Fibroblast of lung (primary cell): ENCODE measurements around the gene PRX. TPM values are rescaled to one million over a fixed set of nuclear protein-coding genes. Genes with fewer than 3 reads are reported as not detected.

Experiments used
- DNase-seq, 2 donors: peaks; one replicate each; pipeline versions ENCODE4 v3.0.0 to v3.0.0-alpha.2; 2010; ENCODE audit warnings: low read depth in 2 of 2
- H2AFZ ChIP-seq: 2 replicates; pipeline ENCODE4 v1.5.1; 2012; ENCODE audit warnings: low read length, control low read depth, inconsistent platforms
- H3K27ac ChIP-seq: 2 replicates; pipeline ENCODE4 v1.5.1; 2011; ENCODE audit warnings: low read length, control low read depth; ENCODE audit not compliant: insufficient read depth
- H3K27me3 ChIP-seq: 2 replicates; pipeline ENCODE4 v1.5.1; 2011; ENCODE audit warnings: mild to moderate bottlenecking, low read length; ENCODE audit not compliant: control insufficient read depth, insufficient read depth
- H3K36me3 ChIP-seq: 2 replicates; pipeline ENCODE4 v1.5.1; 2011; ENCODE audit warnings: low read length; ENCODE audit not compliant: control insufficient read depth, insufficient read depth
- H3K4me1 ChIP-seq: 2 replicates; pipeline ENCODE4 v1.5.1; 2011; ENCODE audit warnings: low read length; ENCODE audit not compliant: control insufficient read depth, insufficient read depth; ENCODE audit errors: extremely low read depth
- H3K4me2 ChIP-seq: 2 replicates; pipeline ENCODE4 v1.5.1; 2011; ENCODE audit warnings: low read length, control low read depth; ENCODE audit not compliant: insufficient read depth; ENCODE audit errors: extremely low read depth
- H3K4me3 ChIP-seq, 4 experiments: fragments of 200-600 bp in 1 of 4; sonication (generic) in 1 of 4; replicated peaks in 1 of 4; 2 replicates each; pipeline ENCODE4 v1.5.1; 2011 to 2016; ENCODE audit warnings: low read length in 4 of 4, low read depth in 3 of 4, mild to moderate bottlenecking in 3 of 4, control low read depth in 2 of 4, inconsistent platforms in 1 of 4, mixed read lengths in 1 of 4; ENCODE audit not compliant: insufficient read depth in 1 of 4; ENCODE audit errors: control extremely low read depth in 1 of 4
- H3K79me2 ChIP-seq: 2 replicates; pipeline ENCODE4 v1.5.1; 2012; ENCODE audit warnings: mild to moderate bottlenecking, low read length, inconsistent platforms; ENCODE audit not compliant: control insufficient read depth, insufficient read depth
- H3K9ac ChIP-seq: 2 replicates; pipeline ENCODE4 v1.5.1; 2011; ENCODE audit warnings: mild to moderate bottlenecking, low read length, control low read depth; ENCODE audit not compliant: insufficient read depth
- H3K9me3 ChIP-seq: 2 replicates; pipeline ENCODE4 v1.5.1; 2012; ENCODE audit warnings: low read depth, low read length; ENCODE audit not compliant: control insufficient read depth, insufficient read depth
- H4K20me1 ChIP-seq: 2 replicates; pipeline ENCODE4 v1.5.1; 2011; ENCODE audit warnings: low read length; ENCODE audit not compliant: control insufficient read depth, insufficient read depth; ENCODE audit errors: extremely low read depth
- EZH2 ChIP-seq: IDR thresholded peaks from 2 replicates; pipeline ENCODE4 v1.5.1; 2012; ENCODE audit warnings: low read length, control low read depth, mild to moderate bottlenecking; ENCODE audit errors: missing control alignments
- polyA plus RNA-seq, 2 donors: library from polyadenylated mRNA; depleted of rRNA in 1 of 2; stranded (reverse) in 1 of 2; unstranded in 1 of 2; fragments of >200 nt; gene quantifications; 2 replicates each; pipeline ENCODE4 v1.2.1, GENCODE V29; 2011 to 2012; ENCODE audit warnings: missing spikeins in 1 of 2
- total RNA-seq: library from RNA; depleted of rRNA; stranded (reverse); fragments of >200 nt; gene quantifications from 2 replicates; pipeline ENCODE4 v1.2.1, GENCODE V29; 2014
- TF ChIP-seq, protein P1 (sequence below), 2 donors: IDR thresholded peaks in 1 of 2; conservative IDR thresholded peaks in 1 of 2; 1 replicate in 1 of 2; 2 replicates in 1 of 2; pipeline ENCODE4 v1.5.1; 2011 to 2012; ENCODE audit warnings: low read length in 2 of 2, control low read depth in 1 of 2, inconsistent platforms in 1 of 2, low read depth in 1 of 2, mild to moderate bottlenecking in 1 of 2

Gene PRX
- total and polyA plus RNA-seq, 2 donors (not counting 1 experiment from before 2014, with no cell fraction given), result 0.91 to 3.6 TPM

DNA sequence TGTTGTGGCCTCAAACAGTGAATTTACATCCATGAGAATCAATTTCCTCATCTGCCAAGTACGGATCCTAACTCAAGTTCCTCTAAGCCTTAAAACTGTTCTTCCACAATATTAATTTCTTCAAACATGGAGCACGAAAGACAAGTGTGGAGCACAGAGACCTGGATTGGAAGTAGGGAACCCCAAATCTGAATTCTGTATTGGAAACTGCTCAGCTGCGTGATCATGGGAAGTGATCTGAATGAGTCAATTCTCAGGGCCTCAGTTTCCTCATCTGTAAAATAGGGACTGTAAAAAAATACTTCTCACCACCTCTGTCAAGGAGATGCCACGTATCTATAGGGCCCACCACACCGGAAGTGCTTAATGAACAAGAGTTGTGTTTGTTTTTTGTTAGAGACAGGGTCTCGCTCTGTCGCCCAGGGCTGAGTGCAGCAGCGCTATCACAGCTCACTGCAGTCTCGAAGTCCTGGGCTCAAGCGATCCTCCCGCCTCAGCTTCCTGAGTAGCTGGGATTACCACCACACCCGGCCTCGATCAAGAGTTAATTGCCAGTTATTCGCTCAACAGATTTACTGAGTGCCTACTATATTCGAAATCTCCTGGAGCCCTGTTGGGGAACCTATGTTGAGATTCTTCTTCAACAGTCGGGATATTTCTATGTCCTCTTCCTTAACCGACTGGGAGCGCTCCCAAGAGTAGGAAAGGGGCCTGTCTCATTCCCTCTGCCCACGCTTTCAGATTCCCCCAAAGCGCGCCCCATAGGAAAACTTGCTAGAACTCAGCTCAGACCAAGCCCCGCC, 29.4 kb upstream of the PRX start:
- Histone ChIP-seq H2AFZ (no peak overlapping the region), H3K9ac (peak overlapping the region; percentile 11), H3K4me2 (peak overlapping the region; percentile 61), H3K27me3 (no peaks in the 10 kb centered on the region), H3K4me1 (peaks cover 7% of the 10 kb centered on the region), H3K36me3 (peaks cover 18% of the 10 kb centered on the region), H3K9me3 (no peaks in the 10 kb centered on the region), H3K4me3 (peak overlapping the region; percentile 27 to 93 (median 58)), H4K20me1 (no peaks in the 10 kb centered on the region), H3K79me2 (peaks cover 34% of the 10 kb centered on the region), H3K27ac (peak overlapping the region; percentile 68)
- no peak for DNase-seq
- no peak for TF ChIP-seq EZH2
- TF ChIP-seq, protein P1, sequence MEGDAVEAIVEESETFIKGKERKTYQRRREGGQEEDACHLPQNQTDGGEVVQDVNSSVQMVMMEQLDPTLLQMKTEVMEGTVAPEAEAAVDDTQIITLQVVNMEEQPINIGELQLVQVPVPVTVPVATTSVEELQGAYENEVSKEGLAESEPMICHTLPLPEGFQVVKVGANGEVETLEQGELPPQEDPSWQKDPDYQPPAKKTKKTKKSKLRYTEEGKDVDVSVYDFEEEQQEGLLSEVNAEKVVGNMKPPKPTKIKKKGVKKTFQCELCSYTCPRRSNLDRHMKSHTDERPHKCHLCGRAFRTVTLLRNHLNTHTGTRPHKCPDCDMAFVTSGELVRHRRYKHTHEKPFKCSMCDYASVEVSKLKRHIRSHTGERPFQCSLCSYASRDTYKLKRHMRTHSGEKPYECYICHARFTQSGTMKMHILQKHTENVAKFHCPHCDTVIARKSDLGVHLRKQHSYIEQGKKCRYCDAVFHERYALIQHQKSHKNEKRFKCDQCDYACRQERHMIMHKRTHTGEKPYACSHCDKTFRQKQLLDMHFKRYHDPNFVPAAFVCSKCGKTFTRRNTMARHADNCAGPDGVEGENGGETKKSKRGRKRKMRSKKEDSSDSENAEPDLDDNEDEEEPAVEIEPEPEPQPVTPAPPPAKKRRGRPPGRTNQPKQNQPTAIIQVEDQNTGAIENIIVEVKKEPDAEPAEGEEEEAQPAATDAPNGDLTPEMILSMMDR (conservative IDR thresholded peaks at IDR 0.05 in 1 of 2, IDR thresholded peaks at IDR 0.05 in 1 of 2; ENCODE audit: low read depth in 1 of 2, low read length in 2 of 2), result no peak

DNA sequence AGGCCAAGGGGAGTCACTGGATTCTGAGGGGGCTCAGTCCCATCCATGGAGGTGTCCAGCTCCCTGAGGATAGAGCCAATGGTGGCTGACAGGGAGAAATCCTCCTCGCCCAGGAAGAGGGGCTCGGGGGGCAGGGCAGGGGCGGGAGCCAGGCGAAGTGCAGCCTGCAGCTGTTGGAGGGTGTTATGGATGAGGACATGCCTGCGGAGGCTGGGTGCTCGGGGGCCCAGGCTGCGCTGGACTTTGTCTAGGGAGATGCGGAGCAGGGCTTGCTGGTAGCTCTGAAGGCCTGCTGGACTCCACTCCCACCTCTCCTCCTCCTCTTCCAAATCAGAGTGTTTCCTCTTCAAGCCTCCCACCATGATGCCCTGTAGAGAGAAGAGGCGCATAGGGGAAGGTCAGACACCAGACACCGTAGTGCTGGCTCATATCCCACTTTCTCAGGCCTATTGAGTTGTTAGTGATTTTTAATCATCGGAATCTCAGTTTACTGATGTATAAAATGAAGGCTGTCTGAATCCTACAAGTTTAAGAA, 28.6 kb upstream of the PRX start:
- TF ChIP-seq EZH2, result no peak
- TF ChIP-seq, protein P1 (conservative IDR thresholded peaks at IDR 0.05 in 1 of 2, IDR thresholded peaks at IDR 0.05 in 1 of 2; ENCODE audit: low read depth in 1 of 2, low read length in 2 of 2), result no peak
- H3K4me3 ChIP-seq, result peak overlapping the region in 2 of 4 experiments; percentile 81 to 93

DNA sequence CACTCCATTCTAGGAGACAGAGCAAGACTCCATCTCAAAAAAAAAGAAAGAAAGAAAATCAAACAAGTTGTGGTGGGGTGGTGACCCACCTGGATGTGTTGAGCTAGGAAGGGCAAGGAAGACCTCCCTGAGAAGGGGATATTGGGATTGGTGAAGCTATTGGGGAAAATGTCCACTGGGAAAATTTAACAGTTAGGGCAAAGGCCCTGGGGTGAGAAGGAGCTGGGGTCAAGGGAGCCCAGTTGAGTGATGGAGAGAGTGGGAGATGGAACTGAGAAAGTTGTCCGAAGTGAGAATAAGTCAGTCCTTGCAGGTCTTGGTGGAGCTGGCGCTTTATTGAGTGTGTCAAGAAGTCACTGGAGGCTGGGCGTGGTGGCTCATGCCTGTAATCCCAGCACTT, 25.1 kb upstream of the PRX start:
- TF ChIP-seq EZH2, result no peak
- TF ChIP-seq, protein P1 (conservative IDR thresholded peaks at IDR 0.05 in 1 of 2, IDR thresholded peaks at IDR 0.05 in 1 of 2; ENCODE audit: low read depth in 1 of 2, low read length in 2 of 2), result no peak
- no peak overlapping the region for H3K4me2 ChIP-seq
- H4K20me1 ChIP-seq, result no peaks in the 10 kb centered on the region
- no peaks in the 10 kb centered on the region for H3K9me3 ChIP-seq
- H3K4me3 ChIP-seq, result no peak overlapping the region
- H3K9ac ChIP-seq, result no peak overlapping the region
- DNase-seq, result no peak
- peaks cover 27% of the 10 kb centered on the region for H3K79me2 ChIP-seq
- H2AFZ ChIP-seq, result no peak overlapping the region
- H3K27ac ChIP-seq, result no peak overlapping the region
- peaks cover 18% of the 10 kb centered on the region for H3K36me3 ChIP-seq
- peaks cover 5% of the 10 kb centered on the region for H3K4me1 ChIP-seq
- no peaks in the 10 kb centered on the region for H3K27me3 ChIP-seq

More for the DNA sequence above, 28.6 kb upstream of the PRX start:
- H4K20me1 ChIP-seq, result no peaks in the 10 kb centered on the region
- H3K27me3 ChIP-seq, result no peaks in the 10 kb centered on the region
- DNase-seq, result no peak
- H3K79me2 ChIP-seq, result peaks cover 34% of the 10 kb centered on the region
- no peaks in the 10 kb centered on the region for H3K9me3 ChIP-seq
- peak overlapping the region; percentile 61 for H3K4me2 ChIP-seq
- H2AFZ ChIP-seq, result no peak overlapping the region
- H3K27ac ChIP-seq, result no peak overlapping the region
- H3K4me1 ChIP-seq, result peaks cover 7% of the 10 kb centered on the region
- H3K9ac ChIP-seq, result no peak overlapping the region
- peaks cover 18% of the 10 kb centered on the region for H3K36me3 ChIP-seq
